Fibroblast of mammary gland (primary cell): Measurements from ENCODE around the gene HMCN1.
A peak's percentile ranks its signal among the peaks of the same experiment; 100 is the strongest.

Experiments
- DNase-seq: peaks from one replicate; pipeline ENCODE4 v3.0.0-alpha.2; 2010; ENCODE audit warnings: low read depth
- H3K4me3 ChIP-seq: 2 replicates; pipeline ENCODE4 v1.5.1; 2011; ENCODE audit warnings: low read depth, mild to moderate bottlenecking, low read length, moderate library complexity; ENCODE audit not compliant: control insufficient read depth
- CTCF ChIP-seq: conservative IDR thresholded peaks from 2 replicates; pipeline ENCODE4 v1.5.1; 2011; ENCODE audit warnings: low read depth, low read length, inconsistent platforms; ENCODE audit not compliant: control insufficient read depth, insufficient read depth

The HMCN1 gene

GRCh38 chr1:186046437-186047211, 312.4 kb downstream of the HMCN1 start:
- H3K4me3 ChIP-seq = no peak overlapping the region
- no peak for DNase-seq
- TF ChIP-seq CTCF = no peak

GRCh38 chr1:186050360-186050759, 316.2 kb downstream of the HMCN1 start:
- peak; percentile 60 for DNase-seq
- H3K4me3 ChIP-seq = no peak overlapping the region
- no peak for TF ChIP-seq CTCF

- no peak for TF ChIP-seq CTCF
- no peak for DNase-seq
- H3K4me3 ChIP-seq = no peak overlapping the region
Observed at GRCh38 chr1:186054003-186054402, 319.8 kb downstream of the HMCN1 start.

- no peak for TF ChIP-seq CTCF
- DNase-seq = no peak
- no peak overlapping the region for H3K4me3 ChIP-seq
Observed at GRCh38 chr1:186054932-186055331, 320.7 kb downstream of the HMCN1 start.

- no peak for TF ChIP-seq CTCF
- DNase-seq = peak; percentile 51
- no peak overlapping the region for H3K4me3 ChIP-seq
Observed at GRCh38 chr1:186055846-186056245, 321.7 kb downstream of the HMCN1 start.

- TF ChIP-seq CTCF = no peak
- H3K4me3 ChIP-seq = no peak overlapping the region
- DNase-seq = no peak
Observed at GRCh38 chr1:186057086-186057485, 322.9 kb downstream of the HMCN1 start.
